Activated effector memory CD4-positive, alpha-beta T cell treated with Interleukin-2 at 50 U/mL for 16 hours (primary cell): ENCODE measurements around the gene TMTC1.
"Not testable (repeated sequence)": the region's sequence is repeated elsewhere in the genome, so short reads cannot be mapped to it uniquely, and the experiment has no call there.

Experiments used
- DNase-seq: peaks from one replicate; pipeline ENCODE4 v3.0.0-alpha.2; 2020

TMTC1 gene

DNA sequence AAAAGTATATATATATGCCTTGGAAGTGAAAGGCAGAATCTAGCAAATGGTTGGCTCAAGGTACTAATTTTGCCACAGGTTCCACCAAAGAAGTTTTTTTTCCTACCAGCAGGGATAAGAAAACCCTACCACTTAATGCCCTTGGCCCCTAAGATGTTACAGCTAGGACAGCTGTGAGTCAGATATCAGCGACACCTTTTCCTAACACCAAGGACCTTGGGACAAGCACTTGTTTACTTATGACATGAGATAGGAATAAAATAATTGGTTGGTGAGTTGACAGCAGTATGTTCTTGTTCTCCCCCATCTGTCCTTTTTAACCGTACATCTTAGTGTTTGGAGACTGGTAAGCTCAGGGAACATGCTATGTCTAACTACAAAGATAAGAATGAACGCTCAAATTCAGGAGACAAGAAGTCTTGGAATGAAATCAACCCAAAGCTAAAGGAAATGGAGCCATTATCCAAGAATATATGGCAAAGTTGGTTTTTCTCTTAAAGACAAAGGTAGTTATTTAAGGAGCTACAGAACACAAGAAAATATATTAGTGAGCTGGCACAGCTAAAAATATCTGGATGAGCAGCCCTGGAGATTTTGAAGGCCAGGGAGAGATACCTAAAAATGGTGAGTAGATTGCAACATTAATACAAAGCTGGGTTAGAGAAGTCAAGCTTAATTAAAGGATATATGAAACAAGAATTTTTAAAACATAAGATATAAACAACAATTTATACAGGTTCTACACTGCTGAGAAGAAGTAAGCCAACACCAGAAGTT lies 126.8 kb downstream of the TMTC1 start:
- no peak for DNase-seq

DNA sequence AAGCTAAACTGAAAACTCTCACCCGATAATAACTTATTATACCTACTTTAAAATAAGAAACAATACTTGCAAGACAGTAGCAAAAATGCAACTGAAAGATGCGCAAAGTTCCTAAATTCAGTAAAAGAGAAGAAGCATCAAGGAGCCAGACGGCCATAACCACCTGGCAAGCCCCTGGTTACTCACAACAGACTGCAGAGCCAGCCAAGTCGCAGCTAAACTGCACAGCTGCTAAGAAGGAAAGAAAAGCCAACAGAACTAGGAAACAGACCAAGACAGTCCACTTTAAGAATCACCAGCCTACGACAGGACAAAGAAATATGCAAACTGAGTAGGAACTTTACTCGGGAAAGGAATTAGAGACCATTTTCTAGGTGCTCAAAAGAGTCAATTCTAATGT lies 127.9 kb downstream of the TMTC1 start:
- no peak for DNase-seq

DNA sequence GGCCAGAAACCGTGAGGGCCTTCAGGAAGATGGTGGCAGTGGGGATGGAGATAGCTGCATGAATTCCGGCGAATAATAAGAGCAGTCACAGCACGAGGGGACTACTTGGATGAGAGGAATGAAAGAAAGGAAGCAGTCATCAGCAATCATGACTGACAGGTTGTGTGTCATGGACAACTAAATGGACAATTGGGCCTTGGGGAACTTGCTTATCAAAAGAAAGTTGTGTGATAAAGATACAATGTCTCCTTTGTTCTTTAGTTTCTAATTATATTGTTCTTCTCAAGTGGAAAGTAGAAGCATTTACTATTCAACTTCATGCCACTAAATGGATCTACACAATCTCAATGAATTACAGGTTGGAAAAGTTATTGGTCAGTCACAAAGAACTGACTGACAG lies 130.5 kb downstream of the TMTC1 start:
- no peak for DNase-seq

DNA sequence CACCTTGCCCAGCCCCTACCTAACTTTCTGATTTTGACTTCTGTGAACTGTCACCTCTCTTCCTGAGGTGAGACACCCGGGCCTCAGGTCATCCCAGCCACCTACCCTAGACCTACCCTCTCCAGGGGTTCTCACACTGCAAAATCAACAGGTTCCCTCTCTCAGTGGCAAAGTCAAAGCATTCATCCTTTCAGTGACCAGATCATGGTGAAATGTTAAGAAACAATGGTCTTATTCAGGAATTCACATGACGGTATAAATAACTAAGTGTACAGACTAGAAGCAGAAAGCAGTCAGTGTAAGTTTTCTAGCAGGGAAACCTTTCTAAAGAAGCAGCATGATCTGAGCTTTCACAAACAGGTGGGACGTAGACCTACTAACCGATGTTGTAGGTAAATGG lies 133.4 kb downstream of the TMTC1 start:
- no peak for DNase-seq

DNA sequence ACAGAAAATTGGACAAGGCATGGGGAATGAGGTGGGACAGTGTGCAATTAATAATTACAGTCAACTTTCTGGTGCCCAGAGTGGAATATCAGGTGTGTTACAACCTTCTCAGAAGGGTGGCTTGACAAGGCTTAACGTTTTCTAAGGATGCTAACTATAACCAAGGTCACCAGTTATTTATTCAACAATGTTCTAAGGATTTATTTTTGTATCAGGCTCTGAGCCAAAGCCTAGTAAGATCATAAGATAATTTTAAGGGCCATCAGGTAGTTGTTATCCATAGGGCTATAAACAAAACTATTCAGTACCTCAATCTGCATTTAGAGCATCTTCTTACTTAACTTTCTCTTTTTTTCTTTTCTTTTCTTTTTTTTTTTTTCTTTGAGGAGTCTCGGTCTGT lies 134.0 kb downstream of the TMTC1 start:
- DNase-seq: no peak

DNA sequence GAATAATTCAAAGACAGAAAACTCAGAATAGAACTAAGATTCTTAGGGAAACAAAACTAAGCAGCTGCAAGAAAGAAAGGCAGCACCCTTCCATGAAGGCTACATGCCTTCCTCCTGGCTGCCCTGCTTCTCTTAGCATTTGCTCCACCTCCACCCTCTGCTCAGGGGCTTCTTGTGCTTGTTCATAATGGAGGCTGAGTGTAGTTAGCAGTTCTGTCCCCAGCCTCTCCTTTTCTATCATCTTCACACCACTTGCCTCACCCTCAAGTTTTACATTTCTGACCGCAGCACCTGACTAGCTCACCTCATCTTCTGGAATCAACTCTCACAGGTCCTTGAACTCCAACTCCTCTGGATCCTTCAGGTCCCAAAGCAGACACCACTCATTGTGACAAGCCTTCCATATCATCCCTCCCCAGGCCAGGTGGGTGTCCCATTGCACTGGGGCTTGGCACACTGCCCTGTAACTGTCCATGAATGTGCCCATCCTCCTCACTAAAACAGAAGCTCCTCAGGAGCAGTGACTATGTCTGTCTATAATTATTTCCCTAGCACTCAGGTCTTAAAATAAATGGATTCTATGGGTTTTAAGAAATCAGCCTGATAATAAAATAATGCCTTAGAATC lies 139.1 kb downstream of the TMTC1 start:
- no peak for DNase-seq

DNA sequence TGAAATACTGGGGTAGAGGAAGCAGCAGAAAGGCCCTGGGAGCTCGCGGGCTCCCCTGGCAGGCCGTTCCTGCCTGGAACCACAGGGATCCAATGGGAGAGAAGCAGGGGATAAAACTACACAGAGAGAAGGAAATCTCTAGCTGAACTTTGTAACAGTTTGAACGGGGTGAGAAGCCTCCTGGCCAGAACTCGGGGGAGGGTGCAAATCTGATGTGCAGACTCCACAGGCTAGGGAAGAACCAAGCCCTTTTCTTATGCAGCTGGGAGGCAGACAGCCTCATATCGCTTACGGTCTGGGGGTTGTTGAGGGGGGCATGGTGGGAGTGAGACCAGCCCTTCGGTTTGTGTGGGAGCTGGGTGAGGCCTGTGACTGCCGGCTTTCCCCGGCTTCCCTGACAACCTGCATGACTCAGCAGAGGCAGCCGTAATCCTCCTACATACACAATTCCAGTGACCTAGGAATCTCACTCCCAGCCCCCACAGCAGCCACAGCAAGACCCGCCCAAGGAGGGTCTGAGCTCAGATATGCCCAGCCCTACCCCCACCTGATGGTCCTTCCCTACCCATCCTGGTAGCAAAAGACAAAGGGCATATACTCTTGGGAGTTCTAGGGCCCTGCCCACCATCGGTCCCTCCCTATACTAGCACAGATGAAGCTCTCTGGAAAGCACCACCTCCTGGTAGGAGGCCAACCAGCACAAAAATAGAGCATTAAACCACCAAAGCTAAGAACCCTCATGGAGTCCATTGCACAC lies 143.0 kb downstream of the TMTC1 start:
- no peak for DNase-seq

DNA sequence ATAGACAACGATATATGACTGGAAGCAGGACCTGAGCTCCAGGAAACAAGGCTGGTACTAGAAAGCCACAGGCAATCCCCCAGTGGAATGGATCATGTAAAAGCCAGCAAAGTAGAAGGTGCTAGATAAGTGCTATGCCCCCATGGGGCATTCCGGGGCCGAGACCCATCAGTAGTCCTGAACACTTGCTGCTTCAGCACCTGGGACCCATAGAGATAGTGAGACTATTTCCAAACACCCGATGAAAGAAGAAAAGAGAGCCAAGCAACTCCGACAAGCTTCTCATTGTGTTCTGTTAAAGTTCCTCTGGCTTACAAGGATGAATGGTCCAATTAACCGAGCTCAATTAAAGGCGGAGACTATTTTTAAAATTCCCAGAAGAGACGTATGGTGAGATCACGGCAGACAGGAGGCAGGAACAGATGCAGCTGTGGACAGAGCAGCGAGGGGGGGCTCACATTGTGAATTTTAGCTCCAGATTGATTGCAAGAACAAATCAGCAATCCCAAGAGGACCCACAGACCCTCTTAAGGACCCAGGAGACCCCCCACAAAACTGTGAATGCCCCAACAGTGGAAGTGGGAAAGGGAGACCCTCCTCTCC lies 143.7 kb downstream of the TMTC1 start:
- DNase-seq: no peak

DNA sequence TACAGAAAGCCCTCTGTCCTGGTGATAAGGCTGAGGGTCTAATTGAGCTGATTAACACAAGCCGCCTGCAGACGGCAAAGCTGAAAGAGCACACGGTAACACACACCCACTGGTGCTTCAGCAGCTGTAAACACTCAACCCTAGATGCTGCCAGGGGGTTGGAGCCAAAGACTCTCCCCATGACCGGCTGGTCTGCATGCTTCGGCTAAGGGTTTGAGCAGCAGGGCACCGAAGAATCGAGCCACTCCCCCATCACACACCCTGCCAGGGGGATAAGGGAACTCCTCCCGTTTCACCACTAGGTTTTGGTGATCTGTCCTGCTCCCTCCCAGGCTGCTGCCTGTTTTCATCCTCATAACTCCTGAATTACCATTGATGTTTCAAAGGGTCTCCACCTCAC lies 145.2 kb downstream of the TMTC1 start:
- no peak for DNase-seq

DNA sequence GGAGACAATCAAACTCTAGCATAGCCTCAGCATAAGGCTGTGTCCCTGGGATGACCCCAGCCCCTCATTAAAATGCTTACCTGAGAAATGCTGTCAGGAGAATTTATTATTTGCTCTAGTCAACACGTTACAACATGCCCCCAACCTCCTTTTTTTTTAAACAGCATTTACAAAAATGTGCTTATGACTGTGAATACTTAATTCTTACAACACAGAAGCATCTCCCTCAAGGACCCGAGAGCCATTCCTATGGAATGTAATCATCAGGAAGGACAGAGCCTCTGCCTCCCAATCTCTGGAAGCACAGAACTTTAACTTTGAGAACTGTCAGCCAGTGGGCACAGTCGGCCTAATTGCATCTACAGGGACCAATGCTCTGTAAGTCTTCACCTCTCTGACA lies 149.7 kb downstream of the TMTC1 start:
- no peak for DNase-seq

DNA sequence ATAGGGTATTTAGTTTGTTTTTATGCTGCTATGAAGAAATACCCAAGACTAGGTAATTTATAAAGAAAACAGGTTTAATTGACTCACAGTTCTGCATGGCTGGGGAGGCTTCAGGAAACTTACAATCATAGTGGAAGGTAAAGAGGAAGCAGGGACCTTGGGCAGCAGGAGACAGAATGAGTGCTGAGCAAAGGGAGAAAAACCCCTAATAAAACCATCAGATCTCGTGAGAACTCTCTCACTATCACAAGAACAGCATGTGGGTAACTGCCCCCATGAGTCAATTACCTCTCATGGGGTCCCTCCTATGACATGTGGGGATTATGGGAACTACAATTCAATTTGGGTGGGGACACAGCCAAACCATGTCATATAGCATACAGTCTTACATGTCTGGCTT lies 153.6 kb downstream of the TMTC1 start:
- DNase-seq: not testable (repeated sequence)

DNA sequence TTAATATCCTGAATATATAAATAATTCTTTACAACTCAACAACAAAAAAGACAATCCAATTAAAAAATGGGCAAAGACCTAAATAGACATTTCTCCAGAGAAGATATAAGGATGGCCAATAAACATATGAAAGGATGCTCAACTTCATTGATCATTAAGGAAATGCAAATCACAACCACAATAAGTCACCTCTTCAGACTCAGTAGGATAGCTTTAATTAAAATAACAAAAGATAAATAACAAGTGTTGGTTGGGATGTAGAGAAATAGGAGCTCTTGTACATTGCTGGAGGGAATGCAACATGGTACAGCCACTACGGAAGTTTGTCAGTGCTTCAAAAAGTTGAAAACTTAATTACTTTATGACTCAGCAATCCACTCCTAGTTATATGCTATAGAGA lies 156.5 kb downstream of the TMTC1 start:
- DNase-seq: no peak

DNA sequence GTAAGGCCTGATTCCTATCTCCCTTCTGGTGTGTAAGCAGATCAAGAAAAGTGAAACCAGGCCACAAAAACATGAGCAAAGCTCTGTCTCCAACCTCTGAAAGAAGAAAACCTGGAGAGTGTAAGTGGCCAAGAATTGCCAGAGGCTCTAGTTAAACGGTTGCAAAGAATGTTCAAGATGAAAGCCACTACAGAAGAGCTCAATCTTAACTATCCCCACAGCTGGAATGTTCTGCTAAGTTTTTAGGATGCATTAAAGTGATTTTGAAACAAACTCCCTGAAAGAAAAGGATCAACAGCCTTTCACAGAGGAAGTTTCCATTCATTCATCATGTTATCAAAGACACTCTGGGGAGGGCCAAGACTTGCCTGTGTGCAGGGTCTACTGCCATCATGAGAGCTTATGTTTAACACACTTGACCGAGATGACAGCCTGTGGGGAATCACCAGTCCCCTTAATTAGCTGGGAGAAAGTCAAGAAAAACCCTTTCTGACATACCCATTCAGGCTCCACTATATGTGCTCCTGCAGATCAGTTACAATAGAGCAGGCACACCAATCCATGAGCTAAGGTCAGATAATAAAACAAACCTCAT lies 158.3 kb downstream of the TMTC1 start:
- no peak for DNase-seq

DNA sequence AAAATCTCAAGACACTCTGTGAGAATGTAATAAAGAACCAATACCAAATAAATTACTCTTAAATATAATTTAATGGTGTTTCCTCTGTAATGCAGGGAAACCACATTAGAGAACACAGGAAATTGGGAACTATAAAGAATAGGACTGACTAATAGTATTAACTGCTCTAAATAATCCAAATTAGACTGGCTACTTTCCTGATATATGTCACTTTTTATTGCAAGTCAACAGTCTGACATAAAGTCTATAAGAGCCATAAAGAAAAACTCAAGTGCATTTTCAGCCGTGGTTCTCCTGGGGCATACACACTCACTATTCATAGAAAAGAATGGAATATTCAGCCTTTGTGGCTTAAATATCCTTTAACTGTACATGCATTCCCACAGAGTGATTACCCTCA lies 161.5 kb downstream of the TMTC1 start:
- DNase-seq: no peak

DNA sequence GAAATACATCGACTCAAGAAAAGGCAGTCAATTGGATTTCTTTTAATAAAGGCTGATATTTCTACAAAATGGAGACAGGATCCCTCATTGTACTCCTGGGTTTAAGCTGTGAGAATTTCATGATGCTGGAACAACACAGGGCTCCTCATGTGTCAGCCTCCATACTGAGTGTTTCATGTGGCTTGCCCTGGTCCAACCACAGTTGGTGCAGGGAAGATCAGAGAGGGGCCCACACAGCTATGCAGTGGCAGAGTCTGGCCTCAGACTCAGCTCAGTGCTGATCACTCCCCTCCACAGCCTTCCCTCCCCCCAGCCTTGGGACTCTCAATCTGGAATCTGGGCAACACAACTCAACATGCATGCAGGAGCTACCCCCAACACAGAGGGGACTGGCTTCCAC lies 163.7 kb downstream of the TMTC1 start:
- DNase-seq: no peak

DNA sequence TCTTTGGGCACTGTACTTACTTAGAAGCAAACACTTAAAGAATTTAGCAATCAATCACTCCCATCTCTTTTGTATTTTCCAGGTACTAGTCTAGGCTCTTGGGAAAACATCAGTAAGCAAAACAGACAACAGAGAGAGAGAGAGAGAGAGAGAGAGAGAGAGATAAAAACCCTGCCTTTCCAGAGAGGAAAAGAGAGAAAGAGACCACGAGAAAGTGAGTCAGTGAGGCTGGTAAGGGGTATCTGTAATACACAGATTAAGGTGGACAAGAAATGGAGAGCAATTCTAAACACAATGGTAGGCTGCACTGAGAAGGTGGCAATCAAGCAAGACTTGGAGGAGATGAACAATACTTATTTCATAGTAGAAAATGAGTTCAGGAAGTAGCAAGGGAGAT lies 166.3 kb downstream of the TMTC1 start:
- no peak for DNase-seq

DNA sequence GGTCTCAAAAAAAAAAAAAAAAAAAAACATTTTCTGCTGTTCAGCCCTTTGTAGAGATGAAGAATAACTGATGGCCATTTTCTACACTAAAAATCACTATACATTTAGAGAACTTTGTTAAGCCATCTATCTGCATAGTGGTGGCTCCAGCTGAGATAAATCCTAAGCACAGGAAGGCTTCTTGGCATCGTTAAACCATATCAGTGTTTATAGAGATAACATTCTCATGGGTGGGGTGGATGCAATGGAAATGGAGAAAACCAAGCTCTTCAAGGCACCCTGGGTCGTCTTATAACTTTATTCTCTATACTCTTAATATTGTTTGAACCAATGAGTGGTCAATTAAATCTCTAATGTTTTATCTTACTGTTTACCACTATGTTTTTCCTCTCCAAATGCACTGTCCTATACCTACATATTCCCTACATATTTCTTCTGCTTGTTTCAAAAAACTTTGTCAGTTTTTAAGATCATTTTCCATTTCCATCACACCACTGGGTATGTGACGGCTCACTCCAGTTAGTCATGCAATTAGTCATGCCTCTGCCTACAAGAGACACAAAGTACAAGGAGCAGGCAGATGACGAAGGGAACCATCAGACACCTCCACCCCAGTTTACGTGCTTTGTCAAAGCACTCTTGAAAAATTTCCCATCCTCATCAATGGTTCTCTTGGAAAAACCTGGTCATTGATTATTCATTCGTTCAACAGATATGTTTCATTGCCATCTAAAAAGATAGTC lies 166.9 kb downstream of the TMTC1 start:
- no peak for DNase-seq

DNA sequence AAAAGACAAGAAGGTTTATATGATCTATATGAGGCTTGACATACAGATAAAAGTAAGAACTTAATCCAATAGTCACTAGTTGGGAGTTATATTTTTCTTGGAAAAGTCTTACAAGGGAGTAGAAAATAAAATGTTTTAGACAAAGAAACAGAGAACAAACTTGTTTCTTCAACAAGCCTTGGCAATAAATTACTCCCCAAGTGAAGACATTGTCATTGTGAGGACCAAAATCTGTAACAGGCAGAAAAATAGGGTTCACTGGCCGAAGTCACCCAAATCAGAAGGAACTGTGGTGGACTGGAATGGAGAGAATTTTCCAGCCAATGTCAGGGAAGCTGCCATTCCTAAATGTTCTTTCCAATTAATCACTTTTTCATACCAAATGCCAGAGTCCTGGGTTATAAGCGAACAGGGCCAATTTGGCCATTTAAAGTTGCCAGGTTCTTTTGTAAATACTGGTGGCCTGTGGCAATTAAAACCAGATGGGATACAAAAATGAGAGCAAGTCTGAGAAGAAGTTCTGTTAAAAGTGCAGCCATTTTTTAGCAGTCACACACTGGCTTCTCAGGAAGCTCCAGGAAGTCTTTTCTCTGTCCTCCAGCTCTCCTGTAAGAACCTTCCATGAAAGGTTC lies 168.9 kb downstream of the TMTC1 start:
- DNase-seq: no peak

DNA sequence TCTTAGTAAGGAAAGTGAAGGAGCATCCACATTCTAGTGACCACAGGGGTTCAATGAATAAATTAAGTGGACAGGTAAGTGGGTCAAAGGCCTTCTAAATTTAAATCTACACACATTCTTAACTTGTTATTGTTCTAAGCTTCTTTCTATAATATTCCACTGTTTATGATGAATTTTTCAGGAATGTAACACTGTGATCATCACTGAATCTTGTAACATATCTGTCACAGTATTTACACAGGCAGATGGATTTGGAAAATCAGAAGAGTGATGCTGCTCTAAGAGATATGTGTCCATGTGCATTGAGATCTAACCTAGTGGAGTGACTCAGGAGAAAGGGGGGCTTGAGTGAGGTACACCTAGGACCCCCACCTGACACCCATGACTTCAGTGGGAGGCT lies 170.8 kb downstream of the TMTC1 start:
- no peak for DNase-seq

DNA sequence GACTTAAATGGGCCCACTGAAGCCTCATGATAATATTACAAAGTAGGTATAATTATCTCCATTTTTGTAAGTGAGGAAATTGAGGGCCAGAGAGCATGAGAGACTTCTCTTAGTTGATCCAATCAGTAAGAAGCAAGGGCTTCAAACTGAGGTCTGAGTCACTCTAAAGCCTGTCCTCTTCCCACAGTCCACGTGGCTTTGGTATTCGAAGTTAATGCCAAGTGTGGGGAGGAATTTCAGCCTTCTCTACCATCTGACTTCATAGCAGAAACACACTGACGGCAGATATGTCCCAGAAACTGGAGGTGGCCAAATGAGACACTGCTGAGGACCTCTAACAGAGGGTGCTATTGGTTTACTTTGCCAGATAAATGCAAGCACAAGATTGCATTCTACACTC lies 171.8 kb downstream of the TMTC1 start:
- DNase-seq: no peak

DNA sequence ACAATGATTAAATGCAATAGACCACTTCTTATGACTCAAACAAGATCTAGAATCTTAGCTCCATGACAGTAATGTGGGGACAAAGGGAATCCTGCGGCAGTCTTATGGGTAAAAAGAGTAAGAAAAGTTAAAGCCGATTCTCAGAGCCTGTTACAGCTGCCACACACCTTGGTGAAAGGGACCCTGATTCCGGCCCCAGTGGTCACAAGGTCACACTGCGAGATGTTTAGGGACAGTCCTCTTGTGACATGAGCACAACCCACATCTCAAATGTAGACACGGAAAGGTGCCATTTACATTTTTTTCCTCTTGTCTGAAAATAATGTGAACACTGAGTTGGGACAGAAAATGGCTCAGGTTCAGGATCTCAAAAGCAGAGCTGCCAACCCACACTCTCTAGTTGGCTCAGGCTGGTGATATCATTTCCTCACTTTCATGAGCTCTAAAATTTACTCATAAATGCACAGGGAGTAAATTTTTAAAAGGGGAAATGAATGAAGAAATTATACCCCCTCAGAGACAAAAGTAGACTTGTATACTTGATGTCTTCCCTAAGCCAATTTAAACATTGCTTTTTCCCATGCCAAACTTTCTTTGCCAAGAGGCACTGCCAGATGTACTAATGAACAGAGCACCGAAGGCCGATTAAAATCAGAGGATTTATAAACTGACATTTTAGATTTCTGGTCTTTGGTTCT lies 173.1 kb downstream of the TMTC1 start:
- no peak for DNase-seq
